Measurements from ENCODE around the gene CAST.

- TF ChIP-seq GATA2 (IDR thresholded peaks at IDR 0.05; ENCODE audit: low read depth, low read length) = no peak
- TF ChIP-seq GATA3 (IDR thresholded peaks at IDR 0.05; ENCODE audit: low read depth, low read length) = no peak
Observed at GRCh38 chr5:96716716-96717115, 54.5 kb downstream of the CAST start.

All from SH-SY5Y (cell line).